ENCODE data around the gene CGREF1.

Gene CGREF1

GRCh38 chr2:27081984-27082772 is 36.8 kb downstream of the CGREF1 start:
- no peaks in the 10 kb centered on the region for H3K36me3 ChIP-seq (ENCODE audit: low read depth)
- TF ChIP-seq CTCF (IDR thresholded peaks at IDR 0.05; ENCODE audit: poor library complexity, severe bottlenecking), result no peak
- H3K9me3 ChIP-seq (ENCODE audit: severe bottlenecking), result no peaks in the 10 kb centered on the region
- no peaks in the 10 kb centered on the region for H3K27me3 ChIP-seq (ENCODE audit: insufficient read depth, poor library complexity, severe bottlenecking)
- no peak overlapping the region for H3K4me3 ChIP-seq (ENCODE audit: severe bottlenecking)
- ATAC-seq (ENCODE audit: low read depth), result no peak
- no peak for DNase-seq (ENCODE audit: low spot score)
- peak overlapping the region; percentile 41 for H3K27ac ChIP-seq (ENCODE audit: poor library complexity, severe bottlenecking)
- peaks cover 4% of the 10 kb centered on the region for H3K4me1 ChIP-seq (ENCODE audit: insufficient read depth, poor library complexity, severe bottlenecking)

GRCh38 chr2:27080603-27080936 is 38.4 kb downstream of the CGREF1 start:
- Histone ChIP-seq H3K36me3 (ENCODE audit: low read depth) (no peaks in the 10 kb centered on the region), H3K27me3 (ENCODE audit: insufficient read depth, poor library complexity, severe bottlenecking) (no peaks in the 10 kb centered on the region), H3K9me3 (ENCODE audit: severe bottlenecking) (no peaks in the 10 kb centered on the region), H3K27ac (ENCODE audit: poor library complexity, severe bottlenecking) (no peak overlapping the region), H3K4me3 (ENCODE audit: severe bottlenecking) (no peak overlapping the region), H3K4me1 (ENCODE audit: insufficient read depth, poor library complexity, severe bottlenecking) (peaks cover 4% of the 10 kb centered on the region)
- DNase-seq (ENCODE audit: low spot score) (no peak), ATAC-seq (ENCODE audit: low read depth) (no peak)
- TF ChIP-seq CTCF (IDR thresholded peaks at IDR 0.05; ENCODE audit: poor library complexity, severe bottlenecking), result no peak

GRCh38 chr2:27080140-27080469 is 38.8 kb downstream of the CGREF1 start:
- Histone ChIP-seq H3K4me3 (ENCODE audit: severe bottlenecking) (no peak overlapping the region), H3K36me3 (ENCODE audit: low read depth) (no peaks in the 10 kb centered on the region), H3K4me1 (ENCODE audit: insufficient read depth, poor library complexity, severe bottlenecking) (peaks cover 4% of the 10 kb centered on the region), H3K9me3 (ENCODE audit: severe bottlenecking) (no peaks in the 10 kb centered on the region), H3K27me3 (ENCODE audit: insufficient read depth, poor library complexity, severe bottlenecking) (no peaks in the 10 kb centered on the region), H3K27ac (ENCODE audit: poor library complexity, severe bottlenecking) (no peak overlapping the region)
- no peak for TF ChIP-seq CTCF (IDR thresholded peaks at IDR 0.05; ENCODE audit: poor library complexity, severe bottlenecking)
- DNase-seq (ENCODE audit: low spot score), result no peak
- no peak for ATAC-seq (ENCODE audit: low read depth)

GRCh38 chr2:27079233-27080139 is 39.4 kb downstream of the CGREF1 start:
- H3K4me3 ChIP-seq (ENCODE audit: severe bottlenecking), result no peak overlapping the region
- H3K36me3 ChIP-seq (ENCODE audit: low read depth), result no peaks in the 10 kb centered on the region
- no peak for ATAC-seq (ENCODE audit: low read depth)
- H3K9me3 ChIP-seq (ENCODE audit: severe bottlenecking), result no peaks in the 10 kb centered on the region
- TF ChIP-seq CTCF (IDR thresholded peaks at IDR 0.05; ENCODE audit: poor library complexity, severe bottlenecking), result no peak
- peaks cover 4% of the 10 kb centered on the region for H3K4me1 ChIP-seq (ENCODE audit: insufficient read depth, poor library complexity, severe bottlenecking)
- H3K27me3 ChIP-seq (ENCODE audit: insufficient read depth, poor library complexity, severe bottlenecking), result no peaks in the 10 kb centered on the region
- H3K27ac ChIP-seq (ENCODE audit: poor library complexity, severe bottlenecking), result no peak overlapping the region
- DNase-seq (ENCODE audit: low spot score), result no peak

All from RWPE2 (cell line).